Keratinocyte (primary cell): ENCODE data around the gene RBM38. TPM values are rescaled to one million over a fixed set of nuclear protein-coding genes. Genes with fewer than 3 reads are reported as not detected.

Experiments
- DNase-seq: peaks from one replicate; pipeline ENCODE4 v3.0.0-alpha.2; 2011; ENCODE audit warnings: low read depth, missing footprints, low spot score
- FAIRE-seq: peaks from 2 replicates; lab custom pipeline; 2011; peaks lifted over from hg19 to GRCh38; lab: Jason Lieb, UNC
- H2AFZ ChIP-seq: 2 replicates; pipeline ENCODE4 v1.6.0; 2012; ENCODE audit warnings: low read length, control low read depth, inconsistent platforms; ENCODE audit not compliant: control insufficient read depth
- H3K27ac ChIP-seq: 2 replicates; pipeline ENCODE4 v1.5.1; 2011; ENCODE audit warnings: low read length; ENCODE audit not compliant: control insufficient read depth, insufficient read depth
- H3K27me3 ChIP-seq: 3 replicates; pipeline ENCODE4 v1.6.0; 2011; ENCODE audit warnings: low read length; ENCODE audit not compliant: control insufficient read depth, insufficient read depth; ENCODE audit errors: extremely low read depth
- H3K36me3 ChIP-seq, 2 experiments: 2 replicates in 1 of 2; 3 replicates in 1 of 2; pipeline ENCODE4 v1.5.1; 2011; ENCODE audit warnings: low read length in 2 of 2, mild to moderate bottlenecking in 1 of 2; ENCODE audit not compliant: control insufficient read depth in 2 of 2, insufficient read depth in 2 of 2; ENCODE audit errors: extremely low read depth in 1 of 2
- H3K4me1 ChIP-seq: 3 replicates; pipeline ENCODE4 v1.5.1; 2011; ENCODE audit warnings: low read length; ENCODE audit not compliant: control insufficient read depth, insufficient read depth; ENCODE audit errors: extremely low read depth
- H3K4me2 ChIP-seq: 3 replicates; pipeline ENCODE4 v1.6.0; 2011; ENCODE audit warnings: low read depth, low read length; ENCODE audit not compliant: control insufficient read depth, insufficient read depth; ENCODE audit errors: extremely low read depth
- H3K4me3 ChIP-seq, 3 experiments: fragments of 200-600 bp in 1 of 3; sonication (generic) in 1 of 3; 2 replicates in 2 of 3; 3 replicates in 1 of 3; pipeline ENCODE4 v1.5.1; 2011 to 2016; ENCODE audit warnings: low read length in 3 of 3, mild to moderate bottlenecking in 3 of 3, control low read depth in 2 of 3, inconsistent platforms in 1 of 3, low read depth in 1 of 3, mixed read lengths in 1 of 3, mixed run types in 1 of 3, moderate library complexity in 1 of 3; ENCODE audit not compliant: control insufficient read depth in 2 of 3, insufficient read depth in 2 of 3; ENCODE audit errors: extremely low read depth in 1 of 3
- H3K79me2 ChIP-seq: 2 replicates; pipeline ENCODE4 v1.6.0; 2012; ENCODE audit warnings: low read length; ENCODE audit not compliant: control insufficient read depth, insufficient read depth
- H3K9ac ChIP-seq: 3 replicates; pipeline ENCODE4 v1.6.0; 2011; ENCODE audit warnings: low read length; ENCODE audit not compliant: control insufficient read depth, insufficient read depth; ENCODE audit errors: extremely low read depth
- H3K9me1 ChIP-seq: 3 replicates; pipeline ENCODE4 v1.6.0; 2011; ENCODE audit warnings: low read length; ENCODE audit not compliant: control insufficient read depth, insufficient read depth; ENCODE audit errors: extremely low read depth
- H3K9me3 ChIP-seq: 2 replicates; pipeline ENCODE4 v1.5.1; 2012; ENCODE audit warnings: low read depth, low read length; ENCODE audit not compliant: control insufficient read depth
- H4K20me1 ChIP-seq: 3 replicates; pipeline ENCODE4 v1.6.0; 2011; ENCODE audit warnings: low read length; ENCODE audit not compliant: control insufficient read depth, insufficient read depth; ENCODE audit errors: extremely low read depth
- CTCF ChIP-seq, 3 experiments: IDR thresholded peaks in 1 of 3; conservative IDR thresholded peaks in 1 of 3; optimal IDR thresholded peaks in 1 of 3; 2 replicates in 2 of 3; 3 replicates in 1 of 3; pipeline versions ENCODE3 to v1.5.1; 2011; ENCODE audit warnings: low read length in 3 of 3, mild to moderate bottlenecking in 3 of 3, moderate library complexity in 2 of 3, control low read depth in 1 of 3, inconsistent platforms in 1 of 3; ENCODE audit not compliant: insufficient read depth in 2 of 3; ENCODE audit errors: extremely low read depth in 1 of 3
- EZH2 ChIP-seq: IDR thresholded peaks from one replicate; pipeline ENCODE4 v1.6.1; 2012; ENCODE audit warnings: inconsistent platforms, mild to moderate bottlenecking, low read length, moderate library complexity
- dilution Hi-C: fragments of 300-500 bp; cut with MboI; formaldehyde crosslinking; loops from one replicate; pipeline ENCODE4 v1.7.0; 2020; ENCODE audit warnings: low sequenced_read_pairs; ENCODE audit not compliant: extremely low pct_ligation_motif_present
- polyA plus RNA-seq, 5 experiments: library from polyadenylated mRNA; depleted of rRNA in 3 of 5; stranded (reverse) in 3 of 5; stranded (forward) in 1 of 5; unstranded in 1 of 5; fragments of >200 nt; gene quantifications; 1 replicate in 1 of 5; 2 replicates in 3 of 5; 3 replicates in 1 of 5; pipeline versions ENCODE4 v1.2.1 to v1.2.3, GENCODE V29; 2011 to 2012; ENCODE audit warnings: missing spikeins in 2 of 5, low read depth in 1 of 5, low replicate concordance in 1 of 5

The RBM38 gene
- polyA plus RNA-seq, 1 donor (not counting 4 experiments of a cell fraction or from before 2014, with no cell fraction given) = 5.1 TPM

GRCh38 chr20:57386762-57387161, 4.4 kb upstream of the RBM38 start:
- TF ChIP-seq CTCF (optimal IDR thresholded peaks at IDR 0.05 in 1 of 3, IDR thresholded peaks at IDR 0.05 in 1 of 3, conservative IDR thresholded peaks at IDR 0.05 in 1 of 3; ENCODE audit: extremely low read depth in 1 of 3, insufficient read depth in 2 of 3, low read length in 3 of 3) = no peak
- no peak for TF ChIP-seq EZH2
- Histone ChIP-seq H3K9me3 (no peaks in the 10 kb centered on the region), H3K36me3 (no peaks in the 10 kb centered on the region), H3K27ac (no peak overlapping the region), H3K4me1 (peaks cover 16% of the 10 kb centered on the region), H3K27me3 (no peaks in the 10 kb centered on the region), H2AFZ (no peak overlapping the region), H3K9me1 (no peaks in the 10 kb centered on the region), H3K4me2 (no peak overlapping the region), H4K20me1 (no peaks in the 10 kb centered on the region), H3K9ac (no peak overlapping the region), H3K4me3 (no peak overlapping the region), H3K79me2 (no peaks in the 10 kb centered on the region)
- no peak for DNase-seq
- dilution Hi-C loops = no loop called here
- no peak for FAIRE-seq

DNA sequence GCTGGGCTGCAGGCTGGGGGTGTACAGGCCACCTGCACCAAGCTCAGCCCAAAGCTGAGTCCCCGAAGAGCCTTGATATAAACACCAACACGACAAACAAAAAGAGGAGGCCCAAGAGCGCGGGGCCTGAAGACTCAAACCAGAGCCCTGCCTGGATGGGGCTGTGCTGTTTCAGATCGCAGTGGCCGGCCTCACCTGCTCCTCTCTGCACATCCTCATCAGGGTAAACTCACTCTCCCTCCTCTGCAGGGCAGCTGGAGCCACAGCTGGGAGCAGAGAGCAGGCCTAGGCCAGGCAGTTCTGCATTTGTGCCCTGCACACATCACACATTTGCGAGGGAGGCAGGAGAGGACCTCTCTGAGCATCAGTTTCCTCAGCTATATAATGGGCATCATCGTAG, 3.7 kb upstream of the RBM38 start:
- Histone ChIP-seq H3K4me3 (no peak overlapping the region), H3K36me3 (no peaks in the 10 kb centered on the region), H3K9me3 (no peaks in the 10 kb centered on the region), H3K79me2 (no peaks in the 10 kb centered on the region), H3K4me1 (peaks cover 21% of the 10 kb centered on the region), H2AFZ (no peak overlapping the region), H3K9me1 (no peaks in the 10 kb centered on the region), H3K27ac (no peak overlapping the region), H3K27me3 (no peaks in the 10 kb centered on the region), H4K20me1 (no peaks in the 10 kb centered on the region), H3K9ac (no peak overlapping the region), H3K4me2 (no peak overlapping the region)
- dilution Hi-C loops = no loop called here
- TF ChIP-seq CTCF (optimal IDR thresholded peaks at IDR 0.05 in 1 of 3, IDR thresholded peaks at IDR 0.05 in 1 of 3, conservative IDR thresholded peaks at IDR 0.05 in 1 of 3; ENCODE audit: extremely low read depth in 1 of 3, insufficient read depth in 2 of 3, low read length in 3 of 3) = no peak
- no peak for TF ChIP-seq EZH2
- DNase-seq = no peak
- FAIRE-seq = no peak
